ENCODE measurements around the gene MAPK14.

Gene MAPK14

GRCh38 chr6:36038120-36038876 is 10.7 kb downstream of the MAPK14 start:
- intact Hi-C loops (cut with DNase I; ENCODE audit: low total_unique reads) = no loop called here
- peak overlapping the region; percentile 1 to 59 for H3K27ac ChIP-seq
- peak overlapping the region in 1 of 2 donors; percentile 6 for H3K4me3 ChIP-seq
- no peak for TF ChIP-seq CTCF (IDR thresholded peaks at IDR 0.05)
- no peaks in the 10 kb centered on the region for H3K9me3 ChIP-seq
- peaks cover 0 to 94% (median 54%) of the 10 kb centered on the region in 4 donors for H3K4me1 ChIP-seq
- H3K36me3 ChIP-seq = no peaks in the 10 kb centered on the region
- peak in 1 of 2 donors; percentile 33 for DNase-seq
- H3K27me3 ChIP-seq = no peaks in the 10 kb centered on the region

- intact Hi-C loops (cut with DNase I; ENCODE audit: low total_unique reads) = no loop called here
These were observed 11.5 kb downstream of the MAPK14 start for GRCh38 chr6:36039112-36039511.

GRCh38 chr6:36040958-36041357 is 13.3 kb downstream of the MAPK14 start:
- H3K4me3 ChIP-seq = no peak overlapping the region
- H3K27ac ChIP-seq = no peak overlapping the region
- no peak for DNase-seq
- no peaks in the 10 kb centered on the region for H3K9me3 ChIP-seq
- H3K4me1 ChIP-seq = peaks cover 0 to 81% (median 36%) of the 10 kb centered on the region in 4 donors
- no peaks in the 10 kb centered on the region for H3K36me3 ChIP-seq
- H3K27me3 ChIP-seq = no peaks in the 10 kb centered on the region
- intact Hi-C loops (cut with DNase I; ENCODE audit: low total_unique reads) = loop anchor here (5.0 kb wide), 1 partner anchor 316 kb away; no protein-coding TSS in a partner anchor
- TF ChIP-seq CTCF (IDR thresholded peaks at IDR 0.05) = no peak

More at GRCh38 chr6:36039112-36039511, 11.5 kb downstream of the MAPK14 start:
- H3K27ac ChIP-seq = peak overlapping the region; percentile 1 to 59
- no peak for TF ChIP-seq CTCF (IDR thresholded peaks at IDR 0.05)
- no peak overlapping the region for H3K4me3 ChIP-seq
- no peaks in the 10 kb centered on the region for H3K36me3 ChIP-seq
- H3K27me3 ChIP-seq = no peaks in the 10 kb centered on the region
- no peak for DNase-seq
- H3K9me3 ChIP-seq = no peaks in the 10 kb centered on the region
- peaks cover 0 to 89% (median 48%) of the 10 kb centered on the region in 4 donors for H3K4me1 ChIP-seq

- H3K4me1 ChIP-seq = peaks cover 0 to 70% (median 28%) of the 10 kb centered on the region in 4 donors
- H3K4me3 ChIP-seq = no peak overlapping the region
- H3K27me3 ChIP-seq = no peaks in the 10 kb centered on the region
- no peaks in the 10 kb centered on the region for H3K36me3 ChIP-seq
- TF ChIP-seq CTCF (IDR thresholded peaks at IDR 0.05) = no peak
- no peak overlapping the region for H3K27ac ChIP-seq
- intact Hi-C loops (cut with DNase I; ENCODE audit: low total_unique reads) = loop anchor here (5.0 kb wide), 1 partner anchor 315 kb away; no protein-coding TSS in a partner anchor
- no peak for DNase-seq
- H3K9me3 ChIP-seq = no peaks in the 10 kb centered on the region
These were observed 15.1 kb downstream of the MAPK14 start for GRCh38 chr6:36042618-36043260.

GRCh38 chr6:36049582-36049981 is 22.0 kb downstream of the MAPK14 start:
- Histone ChIP-seq H3K36me3 (no peaks in the 10 kb centered on the region), H3K4me1 (peaks cover 0 to 49% (median 3%) of the 10 kb centered on the region in 4 donors), H3K27ac (no peak overlapping the region), H3K9me3 (no peaks in the 10 kb centered on the region), H3K27me3 (no peaks in the 10 kb centered on the region), H3K4me3 (no peak overlapping the region)
- DNase-seq = no peak
- TF ChIP-seq CTCF (IDR thresholded peaks at IDR 0.05) = no peak
- intact Hi-C loops (cut with DNase I; ENCODE audit: low total_unique reads) = no loop called here
